ENCODE measurements around the gene CHD1L.
"Not testable (repeated sequence)": the region's sequence is repeated elsewhere in the genome, so short reads cannot be mapped to it uniquely, and the experiment has no call there.

The CHD1L gene

DNA sequence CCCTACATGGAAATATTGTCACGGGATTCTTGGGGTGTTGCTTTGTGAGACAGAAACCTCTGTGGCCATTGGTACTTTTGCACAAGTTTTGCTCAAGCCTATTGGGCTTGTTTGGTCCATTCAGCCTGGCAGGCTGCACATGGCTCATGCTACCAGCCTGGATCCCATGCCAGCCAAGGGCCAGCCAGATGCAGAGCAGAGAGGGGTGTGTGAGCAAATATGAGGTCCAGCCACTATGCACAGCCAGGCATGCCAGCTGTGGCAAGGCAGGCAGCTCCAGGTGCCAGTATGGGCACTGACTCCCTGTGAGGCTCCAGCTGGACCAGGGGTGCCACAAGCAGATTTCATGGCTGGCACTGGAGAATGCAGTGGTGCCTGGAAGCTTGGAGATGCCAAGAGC lies 6.7 kb upstream of the CHD1L start:
- DNase-seq = no peak

DNA sequence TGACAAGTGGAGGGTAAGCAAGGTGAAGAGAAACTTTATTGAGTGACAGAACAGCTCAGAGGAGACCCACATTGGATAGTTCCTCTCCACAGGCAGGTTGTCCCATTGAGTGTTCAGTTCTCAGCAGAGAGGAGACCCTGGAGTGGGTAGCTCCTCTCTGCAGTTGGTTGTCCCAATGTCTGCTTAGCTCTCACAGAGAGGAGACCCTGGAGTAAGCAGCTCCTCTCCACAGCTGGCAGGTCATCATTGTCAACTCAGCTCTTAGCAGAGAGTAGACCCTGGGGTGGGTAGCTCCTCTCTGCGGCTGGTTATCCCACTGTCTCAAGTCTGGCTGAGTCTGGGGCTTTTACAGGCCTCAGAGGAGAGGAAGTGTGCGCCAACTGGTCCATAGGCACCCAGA lies 6.0 kb upstream of the CHD1L start:
- DNase-seq = no peak

DNA sequence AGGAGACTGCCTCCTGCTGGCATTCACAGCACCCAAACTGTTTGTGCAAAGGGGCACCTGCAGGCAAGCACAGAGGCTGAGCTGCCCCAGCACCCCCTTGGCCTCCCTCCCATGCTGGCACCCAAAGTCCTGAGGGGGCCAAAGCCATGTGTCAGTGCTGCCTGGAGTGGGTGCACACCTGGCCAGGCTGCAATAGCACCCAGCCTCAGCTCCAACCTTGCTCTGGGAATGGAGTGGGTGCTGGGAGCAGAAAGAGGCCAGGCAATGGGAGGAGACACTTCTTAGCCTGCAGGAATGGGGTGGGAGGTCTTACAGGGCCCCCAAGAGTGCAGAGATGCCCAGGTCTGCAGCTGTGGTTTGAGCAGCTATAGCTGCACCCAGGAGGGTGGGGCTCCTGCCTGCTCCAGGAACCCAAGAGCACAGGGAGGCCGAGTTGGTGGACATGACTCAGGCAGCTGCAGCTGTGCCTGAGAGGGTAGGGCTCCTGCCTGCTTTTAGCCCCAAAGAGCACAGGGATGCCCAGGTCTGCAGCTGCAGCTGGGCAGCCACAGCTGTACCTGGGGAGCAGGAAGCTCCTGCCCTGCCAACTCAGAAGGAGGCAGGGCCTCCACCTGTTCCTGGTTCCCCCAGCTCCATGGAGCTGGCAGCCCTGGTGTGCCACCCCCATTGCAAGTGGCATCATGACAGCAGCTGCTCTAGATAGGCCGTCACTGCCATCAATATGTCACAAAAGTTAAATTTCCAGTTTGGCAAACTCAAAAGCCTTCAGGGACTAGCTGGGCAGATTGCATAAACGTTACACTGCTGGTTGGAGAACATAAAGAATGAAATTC lies 5.3 kb upstream of the CHD1L start:
- DNase-seq = no peak

DNA sequence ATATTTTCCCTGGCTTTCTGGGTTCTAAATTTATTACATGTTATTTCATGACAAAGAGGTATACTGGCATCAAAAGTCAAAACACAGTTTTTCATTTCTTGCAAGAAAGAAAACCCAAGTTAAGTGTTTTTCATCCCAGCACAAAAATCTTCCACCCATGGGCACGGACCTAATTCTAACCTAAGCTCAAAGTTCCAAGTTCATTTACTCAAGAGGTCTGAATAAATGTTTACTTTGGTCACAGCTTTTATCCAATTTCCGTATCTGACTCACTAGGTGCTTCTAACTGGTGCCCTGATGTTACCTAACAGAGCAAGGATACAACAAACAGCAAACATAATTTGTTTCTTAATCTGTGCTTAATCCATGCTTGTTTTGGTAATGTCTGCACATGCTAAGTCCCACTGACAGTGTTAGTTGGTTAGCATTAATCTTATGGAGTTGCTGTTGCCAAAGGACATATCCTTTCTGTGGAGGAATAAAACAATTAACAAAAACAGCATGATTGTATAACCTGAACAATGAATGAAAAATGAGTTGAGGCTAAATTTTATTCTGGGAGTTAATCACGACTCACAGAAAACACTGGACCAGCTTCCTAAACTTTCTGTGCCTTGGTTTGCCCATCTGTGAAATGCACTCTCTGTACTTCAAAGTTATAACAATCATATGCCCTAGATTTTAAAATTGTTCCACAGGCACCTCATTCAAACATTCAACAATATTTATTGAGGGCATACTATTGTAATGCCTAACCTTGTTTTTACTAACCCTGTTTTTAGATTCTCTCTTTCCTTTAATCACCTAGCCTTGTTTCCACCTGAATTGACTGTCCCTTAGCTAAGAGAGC lies 4.2 kb upstream of the CHD1L start:
- no peak for DNase-seq

DNA sequence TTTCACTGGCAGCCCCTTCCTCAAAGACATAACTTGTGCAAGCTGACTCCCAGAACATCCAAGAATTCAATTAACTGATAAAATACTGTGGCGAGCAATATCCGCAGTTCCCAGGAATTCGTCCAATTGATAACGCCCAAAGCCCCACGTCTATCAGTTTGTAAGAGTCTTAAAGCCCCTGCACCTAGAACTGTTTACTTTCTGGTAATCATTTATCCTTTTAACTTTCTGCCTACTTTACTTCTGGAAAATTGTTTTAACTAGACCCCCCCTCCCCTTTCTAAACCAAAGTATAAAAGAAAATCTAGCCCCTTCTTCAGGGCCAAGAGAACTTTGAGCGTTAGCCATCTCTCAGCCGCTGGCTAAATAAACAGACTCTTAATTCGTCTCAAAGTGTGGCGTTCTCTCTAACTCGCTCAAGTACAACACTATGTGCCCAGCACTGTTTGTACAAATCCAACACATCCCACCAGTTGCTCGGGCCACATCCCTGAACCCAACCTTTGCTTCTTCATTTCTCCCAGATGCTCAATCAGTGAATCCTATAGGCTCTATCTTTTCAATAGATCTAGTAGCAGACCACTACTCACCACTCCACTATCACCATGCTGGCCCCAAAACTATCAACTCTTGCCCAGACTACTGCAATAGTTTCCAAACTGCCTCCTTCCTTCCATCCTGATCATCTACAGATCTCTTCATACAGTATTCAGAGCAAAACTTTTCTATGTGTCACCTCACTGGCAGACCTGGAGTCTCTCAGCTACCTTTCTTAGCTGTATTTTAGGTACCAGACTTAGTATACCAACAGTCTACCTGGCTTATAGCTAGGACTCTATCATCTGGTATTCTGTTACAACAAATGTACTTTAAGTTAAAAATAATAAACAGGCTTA lies 3.3 kb upstream of the CHD1L start:
- no peak for DNase-seq

DNA sequence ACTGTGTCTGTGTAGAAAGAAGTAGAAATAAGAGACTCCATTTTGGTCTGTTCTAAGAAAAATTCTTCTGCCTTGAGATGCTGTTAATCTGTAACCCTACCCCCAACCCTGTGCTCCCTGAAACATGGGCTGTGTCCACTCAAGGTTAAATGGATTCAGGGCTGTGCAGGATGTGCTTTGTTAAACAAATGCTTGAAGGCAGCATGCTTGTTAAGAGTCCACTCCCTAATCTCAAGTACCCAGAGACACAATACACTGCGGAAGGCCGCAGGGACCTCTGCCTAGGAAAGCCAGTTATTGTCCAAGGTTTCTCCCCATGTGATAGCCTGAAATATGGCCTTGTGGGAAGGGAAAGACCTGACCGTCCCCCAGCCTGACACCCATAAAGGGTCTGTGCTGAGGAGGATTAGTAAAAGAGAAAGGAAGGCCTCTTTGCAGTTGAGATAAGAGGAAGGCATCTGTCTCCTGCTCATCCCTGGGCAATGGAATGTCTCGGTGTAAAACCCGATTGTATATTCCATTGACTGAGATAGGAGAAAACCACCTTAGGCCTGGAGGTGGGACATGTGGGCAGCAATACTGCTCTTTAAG lies 2.3 kb upstream of the CHD1L start:
- not testable (repeated sequence) for DNase-seq

DNA sequence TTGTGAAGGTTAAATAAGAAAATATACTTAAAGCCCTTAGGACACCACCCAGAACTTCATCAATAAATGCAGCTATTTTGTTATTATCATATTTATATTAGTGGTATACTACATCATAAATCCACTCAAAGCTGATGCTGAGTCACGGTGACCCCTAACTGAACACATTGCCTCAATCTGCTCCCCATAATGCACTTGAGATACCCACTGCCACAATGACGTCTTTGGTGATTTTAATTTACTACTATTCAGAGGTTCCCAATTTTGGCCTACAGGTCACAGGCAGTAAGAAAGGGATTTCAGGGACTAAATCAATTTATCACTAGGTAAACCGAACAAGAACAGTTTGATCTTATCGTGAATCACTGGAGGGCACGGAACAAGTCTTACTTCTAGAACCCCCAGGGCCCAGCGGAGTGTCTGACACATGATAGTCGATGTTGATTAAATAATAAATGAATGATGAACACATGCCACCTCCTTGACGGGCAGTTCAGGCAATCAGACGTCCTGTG lies 493 bp upstream of the CHD1L start:
- DNase-seq = no peak

DNA sequence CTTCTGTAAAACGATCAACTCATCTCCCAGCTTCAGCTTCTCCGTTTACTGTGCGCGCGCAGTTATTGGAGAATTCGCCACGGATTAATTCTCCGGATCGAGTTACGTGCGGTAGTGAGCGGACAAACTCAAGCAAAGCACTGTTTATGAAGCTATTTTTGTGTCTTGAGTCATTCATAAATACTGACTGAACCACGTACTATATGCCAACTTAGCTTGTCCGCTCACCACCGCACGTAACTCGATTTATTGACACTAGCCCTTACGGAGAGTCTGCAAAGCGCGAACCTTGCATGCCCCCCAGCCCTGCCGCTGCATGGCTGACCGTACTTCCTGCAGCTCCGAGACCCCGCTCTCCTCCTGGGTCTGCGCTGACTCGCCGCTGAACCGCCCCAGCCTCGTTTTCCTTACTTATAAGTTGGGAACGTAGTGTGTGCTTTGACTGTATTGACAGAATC lies 773 bp downstream of the CHD1L start:
- peak; percentile 27 for DNase-seq

DNA sequence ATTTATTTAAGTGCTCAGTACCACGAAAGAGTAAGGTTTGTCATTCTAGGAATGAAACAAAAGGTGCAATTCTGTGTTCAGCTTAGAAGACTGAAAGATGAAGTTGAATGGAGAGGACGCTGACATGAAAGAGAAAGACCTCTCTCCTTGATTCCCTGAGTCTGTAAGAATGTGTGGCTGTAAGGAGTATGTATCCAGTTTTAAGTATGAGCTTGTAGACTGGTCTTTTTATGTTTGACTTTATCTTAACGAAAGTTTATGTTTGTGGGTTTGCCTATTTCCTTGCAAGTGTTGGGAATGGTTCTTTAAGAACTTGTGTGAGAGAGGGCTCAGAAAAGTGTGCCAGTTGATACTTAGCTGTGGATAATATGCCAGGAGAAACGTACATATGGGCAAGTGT lies 1.4 kb downstream of the CHD1L start:
- DNase-seq = no peak

DNA sequence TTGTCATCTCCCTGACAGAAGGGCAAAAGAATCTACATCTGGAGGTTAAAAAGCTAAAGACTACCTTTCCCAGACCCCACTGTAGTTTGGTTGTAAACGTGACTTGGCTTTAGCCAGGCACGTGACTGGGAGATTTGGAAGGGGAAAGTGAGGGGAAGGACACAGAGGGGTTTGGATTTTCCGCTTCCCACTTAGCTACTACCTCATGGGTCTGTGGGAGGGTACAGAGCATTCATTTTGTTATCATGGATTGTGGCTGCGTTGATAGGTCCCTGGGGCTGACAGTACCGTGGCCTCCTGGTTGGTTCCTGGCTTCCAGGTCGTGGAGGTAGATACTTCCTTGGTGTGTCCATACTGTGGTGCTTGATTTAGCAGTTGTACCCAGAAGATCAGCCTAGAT lies 2.6 kb downstream of the CHD1L start:
- no peak for DNase-seq

DNA sequence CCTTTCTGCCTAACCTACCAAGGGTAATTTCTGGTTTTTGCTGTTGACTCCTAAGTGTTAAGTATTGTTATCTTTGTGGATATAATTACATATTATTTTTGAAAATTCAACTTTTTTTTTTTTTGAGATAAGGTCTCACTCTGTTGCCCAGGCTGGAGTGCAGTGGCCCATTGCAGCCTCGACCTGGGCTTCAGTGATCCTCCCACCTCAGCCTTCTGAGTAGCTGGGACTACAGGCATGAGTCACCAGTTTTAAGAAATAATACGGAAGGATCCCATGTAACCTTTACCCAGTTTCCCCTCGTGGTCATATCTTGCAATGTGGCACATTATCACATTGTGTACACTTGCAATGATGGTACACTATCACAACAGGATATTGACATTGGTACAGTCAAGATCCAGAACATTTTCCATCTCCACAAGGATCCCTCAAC lies 3.1 kb downstream of the CHD1L start:
- no peak for DNase-seq

DNA sequence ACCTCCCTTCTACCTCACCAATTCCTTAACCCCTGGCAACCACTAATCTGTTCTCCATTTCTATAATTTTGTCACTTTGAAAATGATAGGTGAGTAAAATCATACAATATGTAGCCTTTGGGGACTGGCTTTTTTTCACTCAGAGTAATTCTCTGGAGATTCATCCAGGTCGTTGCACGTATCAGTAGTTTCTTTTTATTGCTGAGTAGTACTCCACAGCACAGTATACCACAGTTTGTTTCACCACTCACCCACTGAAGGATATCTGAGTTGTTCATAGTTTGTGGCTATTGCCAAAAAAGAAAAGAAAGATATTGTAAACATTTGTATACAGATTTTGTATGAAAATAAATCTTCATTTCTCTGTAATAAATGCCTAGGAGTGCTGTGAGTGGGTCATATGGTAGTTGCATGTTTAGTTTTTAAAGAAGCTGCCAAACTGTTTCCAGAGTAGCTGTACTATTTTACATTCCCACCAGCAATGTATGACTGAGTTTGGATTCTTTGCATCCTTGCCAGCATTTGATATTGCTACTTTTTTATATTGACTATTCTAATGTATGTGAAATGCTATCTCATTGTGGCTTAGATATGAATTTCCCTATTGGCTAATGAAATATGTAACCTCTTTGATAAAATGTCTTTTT lies 3.7 kb downstream of the CHD1L start:
- DNase-seq = no peak

DNA sequence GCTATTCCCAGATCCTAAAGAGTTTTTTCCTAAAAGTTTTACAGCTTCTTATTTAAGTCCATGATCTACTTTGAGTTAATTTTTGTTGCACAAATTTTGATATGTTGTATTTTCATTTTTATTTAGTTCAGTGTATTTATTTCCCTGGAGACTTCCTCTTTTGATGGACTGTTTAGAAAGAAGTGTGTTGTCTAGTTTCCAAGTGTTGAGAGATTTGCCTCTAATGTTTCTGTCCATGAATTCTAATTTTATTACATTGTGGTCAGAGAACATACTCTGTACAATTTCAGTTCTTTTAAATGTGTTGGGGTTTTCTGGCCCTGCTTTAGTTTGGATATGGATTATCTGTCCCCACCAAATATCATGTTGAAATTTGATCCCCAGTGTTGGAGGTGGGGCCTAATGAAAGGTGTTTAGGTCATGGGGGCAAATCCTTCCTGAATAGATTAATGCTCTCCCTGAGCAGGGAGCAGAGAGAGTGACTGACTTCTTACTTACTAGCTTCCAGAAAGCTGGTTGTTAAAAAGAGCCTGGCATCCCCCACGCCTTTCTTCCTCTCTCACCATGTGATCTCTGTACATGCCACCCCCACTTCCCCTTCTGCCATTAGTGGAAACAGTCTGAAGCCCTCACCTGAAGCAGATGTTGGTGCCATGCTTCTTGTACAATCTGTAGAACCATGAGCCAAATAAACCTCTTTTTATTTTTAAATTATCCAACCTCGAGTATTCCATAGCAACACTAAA lies 4.6 kb downstream of the CHD1L start:
- no peak for DNase-seq

DNA sequence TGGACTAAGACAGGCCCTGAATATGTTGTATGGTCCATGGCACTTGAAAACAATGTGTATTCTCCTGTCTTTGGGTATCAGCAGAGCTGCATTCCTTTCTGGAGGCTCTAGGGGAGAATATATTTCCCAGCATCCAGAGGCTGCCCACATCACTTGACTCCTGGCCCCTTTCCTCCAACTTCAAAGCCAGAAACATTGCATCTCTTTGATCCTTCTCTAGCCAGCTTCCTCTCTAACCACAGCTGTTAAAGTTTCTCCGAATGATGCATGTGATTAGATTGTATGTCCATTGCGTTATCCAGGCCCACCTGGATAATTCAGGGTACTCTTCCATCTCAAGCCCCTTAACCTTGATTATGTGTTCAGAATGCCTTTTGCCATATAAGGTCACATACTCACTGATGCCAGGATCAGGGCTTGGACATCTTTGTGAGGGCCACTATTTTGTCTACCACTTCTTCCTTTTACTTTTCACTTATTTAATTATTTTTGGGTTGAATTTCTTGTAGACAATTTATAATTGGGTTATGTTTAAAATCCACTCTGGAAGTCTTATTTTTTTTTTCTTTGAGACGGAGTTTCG lies 5.3 kb downstream of the CHD1L start:
- no peak for DNase-seq

DNA sequence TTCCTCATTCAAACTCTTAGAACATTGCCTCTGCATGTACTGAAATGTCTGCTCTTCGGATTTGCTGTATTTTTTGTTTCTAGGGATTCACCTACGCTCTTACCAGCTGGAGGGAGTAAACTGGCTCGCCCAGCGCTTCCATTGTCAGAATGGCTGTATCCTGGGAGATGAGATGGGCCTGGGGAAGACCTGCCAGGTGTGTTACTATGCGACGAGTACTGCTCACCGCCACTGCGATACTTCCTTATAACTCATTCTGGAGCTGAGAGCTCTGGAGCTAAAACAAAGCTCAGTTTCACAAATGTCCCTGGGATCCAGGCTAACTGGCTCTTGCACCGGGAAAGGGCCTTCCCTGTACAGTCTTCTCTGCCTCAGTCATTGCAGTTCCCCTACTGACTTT lies 10.1 kb downstream of the CHD1L start:
- DNase-seq = no peak

DNA sequence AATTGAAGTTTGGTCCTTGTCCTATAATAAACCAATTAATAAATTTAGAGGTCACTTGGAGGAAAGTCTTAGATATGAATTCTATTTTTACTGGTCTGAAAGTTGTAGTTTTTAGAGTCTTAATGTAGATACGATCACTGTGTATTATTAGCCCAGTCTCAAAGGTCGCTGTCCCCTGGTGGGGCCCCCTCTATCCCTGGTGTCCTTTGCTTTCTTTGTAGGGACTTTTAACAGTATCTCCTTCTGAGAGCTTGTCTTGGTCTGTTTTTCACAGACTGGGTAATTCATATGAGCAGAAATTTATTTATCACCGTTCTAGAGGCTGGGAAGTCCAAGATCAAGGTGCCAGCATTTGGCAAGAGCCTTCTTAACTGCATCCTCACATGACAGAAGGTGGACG lies 18.5 kb downstream of the CHD1L start:
- no peak for DNase-seq

DNA sequence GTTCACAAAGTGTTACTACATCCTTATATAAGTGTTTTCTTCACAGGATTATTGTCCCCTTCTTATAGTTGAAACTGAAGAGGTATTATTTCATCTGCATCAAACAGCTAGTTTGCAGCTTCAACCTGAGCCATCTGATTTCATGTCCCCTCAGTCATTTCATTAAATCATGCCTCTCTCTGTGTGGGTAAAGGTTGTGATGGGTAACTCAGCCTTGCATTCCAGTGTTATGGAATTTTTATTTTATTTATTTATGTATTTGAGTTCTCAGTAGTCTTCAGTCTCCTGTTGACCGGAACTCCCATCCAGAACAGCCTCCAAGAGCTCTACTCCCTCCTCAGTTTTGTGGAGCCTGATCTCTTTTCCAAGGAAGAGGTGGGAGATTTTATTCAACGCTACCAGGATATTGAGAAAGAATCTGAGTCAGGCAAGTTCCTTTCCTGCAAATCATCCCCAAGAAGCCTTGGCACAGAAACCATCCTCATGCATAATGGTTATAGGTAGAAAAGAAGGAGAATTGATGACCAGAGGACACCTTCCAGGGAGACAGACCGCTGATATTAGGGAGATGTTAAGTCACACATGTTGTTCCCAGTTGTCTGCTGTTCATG lies 21.8 kb downstream of the CHD1L start:
- no peak for DNase-seq

DNA sequence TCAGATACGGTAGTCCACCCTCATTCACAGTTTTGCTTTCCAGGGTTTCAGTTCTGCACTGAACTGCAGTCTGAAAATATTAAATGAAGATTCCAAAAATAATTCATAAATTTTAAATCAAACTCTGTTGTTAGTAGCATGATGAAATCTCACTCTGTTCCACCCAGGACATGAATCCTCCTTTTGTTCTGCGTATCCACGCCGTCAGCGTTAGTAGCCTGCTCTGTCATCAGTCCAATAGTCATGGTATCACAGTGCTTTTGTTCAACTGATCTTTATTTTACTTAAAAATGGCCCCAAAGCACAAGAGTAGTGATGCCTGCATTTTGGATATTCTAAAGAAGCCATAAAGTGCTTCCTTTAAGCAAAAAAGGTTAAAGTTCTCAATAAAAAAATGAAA lies 23.9 kb downstream of the CHD1L start:
- DNase-seq = no peak

DNA sequence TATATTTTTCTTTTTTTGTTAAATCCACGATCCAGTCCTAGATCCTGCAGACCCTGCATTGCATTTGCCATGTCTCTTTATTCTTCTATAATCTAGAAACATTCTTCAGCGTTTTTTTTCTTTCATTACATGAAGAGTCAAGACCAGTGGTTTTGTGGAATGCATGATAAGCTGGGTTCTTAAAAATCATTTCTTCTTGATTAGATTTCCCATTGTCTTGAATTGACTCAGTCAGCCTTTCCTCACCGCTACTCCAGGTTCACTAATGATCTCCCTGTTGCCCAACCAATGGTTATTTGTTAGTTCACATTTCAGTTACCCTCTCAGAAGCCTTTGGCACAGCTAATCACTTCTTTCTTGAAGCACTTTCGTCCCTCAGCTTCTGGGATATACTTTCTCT lies 25.2 kb downstream of the CHD1L start:
- DNase-seq = no peak

DNA sequence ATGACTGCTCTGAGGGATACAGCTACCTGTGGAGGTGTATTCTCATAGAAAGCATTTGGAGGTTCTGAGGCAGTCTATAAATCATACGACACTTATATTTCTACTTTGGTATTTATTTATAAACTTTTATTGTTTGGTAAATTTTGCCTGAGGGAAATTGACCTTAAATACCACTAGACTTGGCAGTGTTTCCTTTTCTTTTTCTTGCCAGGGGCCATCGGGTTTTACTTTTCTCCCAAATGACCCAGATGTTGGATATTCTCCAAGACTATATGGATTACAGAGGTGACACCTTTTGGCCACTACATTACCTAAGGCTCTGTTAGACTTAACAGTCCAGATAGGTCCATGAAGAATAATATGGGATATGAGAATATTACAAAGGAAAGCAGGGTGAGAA lies 28.2 kb downstream of the CHD1L start:
- DNase-seq = no peak

Measured in stimulated activated naive CD4-positive, alpha-beta T cell treated with Interleukin-2 at 50 U/mL for 16 hours (primary cell).